OCI-LY7 (cell line): ENCODE measurements around the gene OPHN1. TPM values are rescaled to one million over a fixed set of nuclear protein-coding genes. Genes with fewer than 3 reads are reported as not detected.

ENCODE experiments used
- BruUV-seq: library from RNA; stranded (reverse); fragments of 400-500 nt; replicated peaks from 2 replicates; lab custom pipeline; 2021; lab: Mats Ljungman, UMichigan
- CTCF ChIA-PET: fragments of 300-600 bp; sonication (Branson Sonifier 250); formaldehyde crosslinking; loops from one replicate; lab custom pipeline; 2022; ENCODE audit warnings: antibody characterized with exemption; ENCODE audit not compliant: unreplicated experiment; lab: Charles Lee
- POLR2A ChIA-PET: fragments of 300-600 bp; sonication (Branson Sonifier 250); formaldehyde crosslinking; loops from one replicate; lab custom pipeline; 2022; ENCODE audit warnings: antibody characterized with exemption; lab: Charles Lee
- DNase-seq: peaks from one replicate; pipeline ENCODE4 v3.0.0-alpha.2; 2015; ENCODE audit warnings: low spot score
- H2AFZ ChIP-seq: fragments of 200-600 bp; sonication (generic), shearing (Covaris generic); 2 replicates; pipeline ENCODE4 v1.6.1; 2014; ENCODE audit warnings: mild to moderate bottlenecking, antibody characterized with exemption, low read length, moderate library complexity
- H3K27ac ChIP-seq: fragments of 200-600 bp; sonication (generic); 2 replicates; pipeline ENCODE4 v1.5.1; 2014; ENCODE audit warnings: mixed run types, low read depth, mild to moderate bottlenecking, moderate library complexity, low read length, inconsistent platforms; ENCODE audit not compliant: poor library complexity, severe bottlenecking
- H3K36me3 ChIP-seq: fragments of 200-600 bp; sonication (generic); 2 replicates; pipeline ENCODE4 v1.6.1; 2014; ENCODE audit warnings: mild to moderate bottlenecking, antibody characterized with exemption, low read length, moderate library complexity, mixed read lengths; ENCODE audit not compliant: insufficient read depth
- H3K4me1 ChIP-seq: fragments of 200-600 bp; sonication (generic); 2 replicates; pipeline ENCODE4 v1.5.1; 2014; ENCODE audit warnings: mild to moderate bottlenecking, low read length; ENCODE audit not compliant: insufficient read depth, poor library complexity, severe bottlenecking
- H3K4me2 ChIP-seq: fragments of 200-600 bp; sonication (generic); 2 replicates; pipeline ENCODE4 v1.6.1; 2014; ENCODE audit warnings: mild to moderate bottlenecking, low read length
- H3K4me3 ChIP-seq: fragments of 200-600 bp; sonication (generic); 2 replicates; pipeline ENCODE4 v1.5.1; 2014; ENCODE audit warnings: mild to moderate bottlenecking, low read depth, low read length; ENCODE audit not compliant: poor library complexity, severe bottlenecking
- H3K79me2 ChIP-seq: fragments of 200-600 bp; sonication (generic); 2 replicates; pipeline ENCODE4 v1.6.1; 2016; ENCODE audit warnings: low read depth, mild to moderate bottlenecking, low read length, moderate library complexity, mixed read lengths; ENCODE audit not compliant: insufficient read depth
- H3K9me2 ChIP-seq: fragments of 200-600 bp; sonication (generic); 2 replicates; pipeline ENCODE4 v1.6.1; 2016; ENCODE audit warnings: mild to moderate bottlenecking, low read length, mixed read lengths; ENCODE audit not compliant: insufficient read depth
- H3K9me3 ChIP-seq: fragments of 200-600 bp; sonication (generic); 2 replicates; pipeline ENCODE4 v1.6.1; 2014; ENCODE audit warnings: mild to moderate bottlenecking, mixed run types, low read length, mixed read lengths
- H4K20me1 ChIP-seq: fragments of 200-600 bp; sonication (generic); 2 replicates; pipeline ENCODE4 v1.6.1; 2014; ENCODE audit warnings: mild to moderate bottlenecking, antibody characterized with exemption, low read length, moderate library complexity, mixed read lengths; ENCODE audit not compliant: insufficient read depth
- CTCF ChIP-seq: fragments of 200-600 bp; sonication (generic); conservative IDR thresholded peaks from 2 replicates; pipeline ENCODE4 v1.5.1; 2014; ENCODE audit warnings: mild to moderate bottlenecking, antibody characterized with exemption, low read length, moderate library complexity, mixed read lengths
- EZH2phosphoT487 ChIP-seq: fragments of 200-600 bp; sonication (generic); IDR thresholded peaks from 2 replicates; pipeline ENCODE4 v1.6.1; 2018; ENCODE audit warnings: low read depth, borderline replicate concordance, mild to moderate bottlenecking, mixed run types, antibody characterized with exemption, low read length, moderate library complexity, mixed read lengths
- intact Hi-C: fragments of 100-400 bp; cut with micrococcal nuclease; formaldehyde crosslinking; loops from one replicate; pipeline ENCODE4 v1.10.0; 2022; ENCODE audit not compliant: unreplicated experiment
- total RNA-seq, 2 experiments: library from RNA; depleted of rRNA in 1 of 2; stranded (reverse); fragments of >200 nt in 1 of 2; shearing (Covaris generic) in 1 of 2; gene quantifications; 2 replicates each; pipeline ENCODE4 v1.2.3, GENCODE V29; 2014 to 2022

The OPHN1 gene
- total RNA-seq, 2 experiments from 2014 or later: not detected

GRCh38 chrX:68179355-68179754, 253.9 kb downstream of the OPHN1 start:
- ChIA-PET POLR2A (no interaction called here), CTCF (no interaction called here)
- Histone ChIP-seq H3K36me3 (no peaks in the 10 kb centered on the region), H3K79me2 (no peaks in the 10 kb centered on the region), H3K9me2 (no peaks in the 10 kb centered on the region), H2AFZ (no peak overlapping the region), H4K20me1 (no peaks in the 10 kb centered on the region), H3K4me2 (no peak overlapping the region), H3K9me3 (no peaks in the 10 kb centered on the region), H3K4me3 (no peak overlapping the region), H3K4me1 (no peaks in the 10 kb centered on the region), H3K27ac (no peak overlapping the region)
- no TSS peak for BruUV-seq
- TF ChIP-seq CTCF (no peak), EZH2phosphoT487 (no peak)
- intact Hi-C loops: no loop called here
- no peak for DNase-seq

- ChIA-PET POLR2A (no interaction called here), CTCF (no interaction called here)
- H3K4me2 ChIP-seq: no peak overlapping the region
- DNase-seq: no peak
- BruUV-seq: no TSS peak
- no peak overlapping the region for H2AFZ ChIP-seq
- no peak overlapping the region for H3K27ac ChIP-seq
- no peak for TF ChIP-seq CTCF
- no peak for TF ChIP-seq EZH2phosphoT487
- no peaks in the 10 kb centered on the region for H3K36me3 ChIP-seq
- no peaks in the 10 kb centered on the region for H3K9me3 ChIP-seq
- H3K9me2 ChIP-seq: no peaks in the 10 kb centered on the region
- H3K4me3 ChIP-seq: no peak overlapping the region
- intact Hi-C loops: no loop called here
- H3K79me2 ChIP-seq: no peaks in the 10 kb centered on the region
- no peaks in the 10 kb centered on the region for H3K4me1 ChIP-seq
- H4K20me1 ChIP-seq: no peaks in the 10 kb centered on the region
Observed at GRCh38 chrX:68177542-68177941, 255.8 kb downstream of the OPHN1 start.

DNA sequence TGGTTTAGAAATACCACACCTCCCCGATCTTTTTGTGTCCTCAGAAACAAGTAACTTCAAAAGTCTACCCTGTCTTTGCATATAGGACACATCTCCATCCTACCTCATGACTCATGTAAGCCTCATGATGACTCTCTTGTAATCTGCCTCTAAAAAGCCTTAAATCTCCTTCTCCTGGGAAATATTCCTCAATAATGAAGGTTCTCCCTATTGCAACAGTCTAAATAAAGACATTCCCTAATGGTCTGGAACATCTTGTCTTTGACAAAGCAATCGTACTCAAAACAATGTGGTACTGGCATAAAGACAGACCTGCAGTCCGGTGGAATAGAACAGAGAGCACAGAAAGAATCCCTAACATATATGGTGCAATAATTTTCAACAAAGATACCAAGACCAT, 257.7 kb downstream of the OPHN1 start:
- TF ChIP-seq EZH2phosphoT487: no peak
- TF ChIP-seq CTCF: no peak
- H3K4me2 ChIP-seq: no peak overlapping the region
- no peak overlapping the region for H3K4me3 ChIP-seq
- no peak overlapping the region for H3K27ac ChIP-seq
- no peaks in the 10 kb centered on the region for H4K20me1 ChIP-seq
- DNase-seq: no peak
- ChIA-PET POLR2A (no interaction called here), CTCF (no interaction called here)
- H3K4me1 ChIP-seq: no peaks in the 10 kb centered on the region
- intact Hi-C loops: no loop called here
- no peaks in the 10 kb centered on the region for H3K79me2 ChIP-seq
- H3K36me3 ChIP-seq: no peaks in the 10 kb centered on the region
- no peaks in the 10 kb centered on the region for H3K9me3 ChIP-seq
- no TSS peak for BruUV-seq
- H3K9me2 ChIP-seq: no peaks in the 10 kb centered on the region
- H2AFZ ChIP-seq: no peak overlapping the region
